PC-9 (cell line): Measurements from ENCODE around the gene CD300E. TPM values are rescaled to one million over a fixed set of nuclear protein-coding genes. Genes with fewer than 3 reads are reported as not detected.

Source experiments
- BruUV-seq: library from RNA; stranded (reverse); fragments of 400-500 nt; replicated peaks from 2 replicates; lab custom pipeline; 2021; lab: Mats Ljungman, UMichigan
- CTCF ChIA-PET: fragments of 300-600 bp; sonication (Branson Sonifier 250); formaldehyde crosslinking; loops from one replicate; lab custom pipeline; 2022; ENCODE audit warnings: antibody characterized with exemption; lab: Charles Lee
- POLR2A ChIA-PET: fragments of 300-600 bp; sonication (Branson Sonifier 250); formaldehyde crosslinking; loops from one replicate; lab custom pipeline; 2022; ENCODE audit warnings: antibody characterized with exemption; ENCODE audit not compliant: unreplicated experiment; lab: Charles Lee
- DNase-seq, 2 experiments: peaks; one replicate each; pipeline versions ENCODE4 v3.0.0 to v3.0.0-alpha.2; 2015 to 2022; ENCODE audit warnings: mixed read lengths in 1 of 2
- H2AFZ ChIP-seq: fragments of 200-600 bp; sonication (generic); 2 replicates; pipeline ENCODE4 v1.8.1; 2017; ENCODE audit warnings: antibody characterized with exemption
- H3F3A ChIP-seq: fragments of 200-600 bp; sonication (generic); 2 replicates; pipeline ENCODE4 v1.8.1; 2017; ENCODE audit warnings: antibody characterized with exemption, mild to moderate bottlenecking, low read depth; ENCODE audit not compliant: insufficient read depth
- H3K27ac ChIP-seq: fragments of 200-600 bp; sonication (generic); 2 replicates; pipeline ENCODE4 v1.6.1; 2016; ENCODE audit warnings: mixed run types
- H3K27me3 ChIP-seq: fragments of 200-600 bp; sonication (generic); 2 replicates; pipeline ENCODE4 v1.6.1; 2016; ENCODE audit warnings: low read depth, mixed run types; ENCODE audit not compliant: insufficient read depth
- H3K36me3 ChIP-seq: fragments of 200-600 bp; sonication (generic); 2 replicates; pipeline ENCODE4 v1.6.1; 2016; ENCODE audit warnings: low read depth, mixed run types
- H3K4me1 ChIP-seq: fragments of 200-600 bp; sonication (generic); replicated peaks from 2 replicates; pipeline ENCODE4 v1.6.1; 2016; ENCODE audit warnings: mixed run types; ENCODE audit not compliant: insufficient read depth
- H3K4me2 ChIP-seq: fragments of 200-600 bp; sonication (generic); 2 replicates; pipeline ENCODE4 v1.6.1; 2017; ENCODE audit warnings: mixed run types
- H3K4me3 ChIP-seq: fragments of 200-600 bp; sonication (generic); 2 replicates; pipeline ENCODE4 v1.6.1; 2016; ENCODE audit warnings: mixed run types
- H3K79me2 ChIP-seq: fragments of 200-600 bp; sonication (generic); 2 replicates; pipeline ENCODE4 v1.6.1; 2017; ENCODE audit warnings: low read depth, mixed run types
- H3K9me2 ChIP-seq: fragments of 200-600 bp; sonication (generic); 2 replicates; pipeline ENCODE4 v1.8.1; 2017; ENCODE audit warnings: mild to moderate bottlenecking; ENCODE audit not compliant: insufficient read depth
- H3K9me3 ChIP-seq: fragments of 200-600 bp; sonication (generic); 2 replicates; pipeline ENCODE4 v1.8.1; 2016; ENCODE audit warnings: low read depth; ENCODE audit not compliant: insufficient read depth
- H4K20me1 ChIP-seq: fragments of 200-600 bp; sonication (generic); 2 replicates; pipeline ENCODE4 v1.8.1; 2017; ENCODE audit not compliant: insufficient read depth
- CTCF ChIP-seq: fragments of 200-600 bp; sonication (generic); conservative IDR thresholded peaks from 2 replicates; pipeline ENCODE4 v1.6.1; 2017; ENCODE audit warnings: mixed run types, antibody characterized with exemption, mild to moderate bottlenecking, moderate library complexity
- EZH2 ChIP-seq: fragments of 200-600 bp; sonication (generic); IDR thresholded peaks from 2 replicates; pipeline ENCODE4 v1.8.0; 2017; ENCODE audit warnings: antibody characterized with exemption, low read depth
- intact Hi-C: fragments of 100-400 bp; cut with micrococcal nuclease; formaldehyde crosslinking; loops from one replicate; pipeline ENCODE4 v1.10.0; 2022; ENCODE audit not compliant: unreplicated experiment
- total RNA-seq: library from RNA; stranded (reverse); gene quantifications from 2 replicates; pipeline ENCODE4 v1.2.3, GENCODE V29; 2021

CD300E gene
- total RNA-seq, 1 experiment from 2014 or later, result not detected

GRCh38 chr17:74582633-74583032 is 40.9 kb downstream of the CD300E start:
- no peaks in the 10 kb centered on the region for H3K79me2 ChIP-seq
- H3F3A ChIP-seq, result no peaks in the 10 kb centered on the region
- no peaks in the 10 kb centered on the region for H4K20me1 ChIP-seq
- CTCF ChIA-PET, result no interaction called here
- H3K4me1 ChIP-seq, result no peaks in the 10 kb centered on the region
- no peaks in the 10 kb centered on the region for H3K36me3 ChIP-seq
- DNase-seq, result no peak
- BruUV-seq, result no TSS peak
- H3K9me3 ChIP-seq, result no peaks in the 10 kb centered on the region
- H3K9me2 ChIP-seq, result no peaks in the 10 kb centered on the region
- POLR2A ChIA-PET, result no interaction called here
- peaks cover 92% of the 10 kb centered on the region for H3K27me3 ChIP-seq
- no peak overlapping the region for H3K4me2 ChIP-seq
- no peak overlapping the region for H3K4me3 ChIP-seq
- TF ChIP-seq CTCF (no peak), EZH2 (no peak)
- H2AFZ ChIP-seq, result no peak overlapping the region
- intact Hi-C loops, result no loop called here
- no peak overlapping the region for H3K27ac ChIP-seq

- peaks cover 92% of the 10 kb centered on the region for H3K27me3 ChIP-seq
- ChIA-PET CTCF (interaction anchor here (0.6 kb wide), 1 partner anchor 602 kb away, joined by 5 read pairs; no protein-coding TSS in a partner anchor), POLR2A (interaction anchor here (0.5 kb wide), 1 partner anchor 455 kb away, joined by 3 read pairs; no protein-coding TSS in a partner anchor)
- no peak overlapping the region for H3K27ac ChIP-seq
- no peak overlapping the region for H3K4me3 ChIP-seq
- intact Hi-C loops, result no loop called here
- no peaks in the 10 kb centered on the region for H3F3A ChIP-seq
- H4K20me1 ChIP-seq, result no peaks in the 10 kb centered on the region
- no peak overlapping the region for H3K4me2 ChIP-seq
- no peaks in the 10 kb centered on the region for H3K4me1 ChIP-seq
- H3K9me3 ChIP-seq, result no peaks in the 10 kb centered on the region
- no peaks in the 10 kb centered on the region for H3K9me2 ChIP-seq
- H3K36me3 ChIP-seq, result no peaks in the 10 kb centered on the region
- no peak overlapping the region for H2AFZ ChIP-seq
- BruUV-seq, result no TSS peak
- H3K79me2 ChIP-seq, result no peaks in the 10 kb centered on the region
- no peak for DNase-seq
- no peak for TF ChIP-seq EZH2
- TF ChIP-seq CTCF, result no peak
Measured at GRCh38 chr17:74579900-74580299, 43.6 kb downstream of the CD300E start.

GRCh38 chr17:74578979-74579378 is 44.6 kb downstream of the CD300E start:
- H3K27ac ChIP-seq, result no peak overlapping the region
- no peaks in the 10 kb centered on the region for H3K36me3 ChIP-seq
- no TSS peak for BruUV-seq
- ChIA-PET CTCF (no interaction called here), POLR2A (no interaction called here)
- peaks cover 92% of the 10 kb centered on the region for H3K27me3 ChIP-seq
- no peaks in the 10 kb centered on the region for H3K79me2 ChIP-seq
- no peaks in the 10 kb centered on the region for H3K9me2 ChIP-seq
- TF ChIP-seq CTCF (no peak), EZH2 (no peak)
- no peak for DNase-seq
- no peaks in the 10 kb centered on the region for H4K20me1 ChIP-seq
- intact Hi-C loops, result no loop called here
- H3F3A ChIP-seq, result no peaks in the 10 kb centered on the region
- H3K9me3 ChIP-seq, result no peaks in the 10 kb centered on the region
- H2AFZ ChIP-seq, result no peak overlapping the region
- H3K4me2 ChIP-seq, result no peak overlapping the region
- no peaks in the 10 kb centered on the region for H3K4me1 ChIP-seq
- no peak overlapping the region for H3K4me3 ChIP-seq
